MM.1S (cell line): Measurements from ENCODE around the gene RAB10.
"Not testable (repeated sequence)": the region's sequence is repeated elsewhere in the genome, so short reads cannot be mapped to it uniquely, and the experiment has no call there.

ENCODE experiments used
- DNase-seq: peaks from one replicate; pipeline ENCODE4 v3.0.0-alpha.2; 2015
- H2AFZ ChIP-seq: fragments of 300-600 bp; sonication (generic); 2 replicates; pipeline ENCODE4 v1.6.0; 2016; ENCODE audit warnings: antibody characterized with exemption, low read length
- H3F3A ChIP-seq: fragments of 300-600 bp; sonication (generic); 2 replicates; pipeline ENCODE4 v1.6.1; 2016; ENCODE audit warnings: mild to moderate bottlenecking, antibody characterized with exemption, low read length, moderate library complexity, mixed read lengths; ENCODE audit not compliant: insufficient read depth
- H3K27ac ChIP-seq: fragments of 300-600 bp; sonication (generic); 2 replicates; pipeline ENCODE4 v1.5.1; 2016; ENCODE audit warnings: mild to moderate bottlenecking, low read length
- H3K27me3 ChIP-seq: fragments of 300-600 bp; sonication (generic); replicated peaks from 2 replicates; pipeline ENCODE4 v1.6.0; 2016; ENCODE audit warnings: low read length; ENCODE audit not compliant: insufficient read depth
- H3K36me3 ChIP-seq: fragments of 300-600 bp; sonication (generic); replicated peaks from 2 replicates; pipeline ENCODE4 v1.6.1; 2016; ENCODE audit warnings: mild to moderate bottlenecking, low read length, mixed read lengths; ENCODE audit not compliant: insufficient read depth
- H3K4me1 ChIP-seq: fragments of 300-600 bp; sonication (generic); 2 replicates; pipeline ENCODE4 v1.6.1; 2016; ENCODE audit warnings: low read length, mixed read lengths
- H3K4me2 ChIP-seq: fragments of 300-600 bp; sonication (generic); 2 replicates; pipeline ENCODE4 v1.6.0; 2016; ENCODE audit warnings: low read depth, low read length
- H3K4me3 ChIP-seq: fragments of 300-600 bp; sonication (generic); 2 replicates; pipeline ENCODE4 v1.5.1; 2016; ENCODE audit warnings: low read length, mixed read lengths
- H3K79me2 ChIP-seq: fragments of 300-600 bp; sonication (generic); 2 replicates; pipeline ENCODE4 v1.6.1; 2016; ENCODE audit warnings: mixed run types, low read length, mixed read lengths
- H3K9ac ChIP-seq: fragments of 300-600 bp; sonication (generic); 2 replicates; pipeline ENCODE4 v1.6.1; 2016; ENCODE audit warnings: low read length, mixed read lengths
- H3K9me2 ChIP-seq: fragments of 300-600 bp; sonication (generic); replicated peaks from 2 replicates; pipeline ENCODE4 v1.6.1; 2016; ENCODE audit warnings: mild to moderate bottlenecking, low read length, mixed read lengths; ENCODE audit not compliant: insufficient read depth
- H3K9me3 ChIP-seq: fragments of 300-600 bp; sonication (generic); replicated peaks from 2 replicates; pipeline ENCODE4 v1.6.1; 2016; ENCODE audit warnings: mild to moderate bottlenecking, low read length, mixed read lengths; ENCODE audit not compliant: insufficient read depth
- H4K20me1 ChIP-seq: fragments of 300-600 bp; sonication (generic); 2 replicates; pipeline ENCODE4 v1.6.1; 2016; ENCODE audit warnings: mild to moderate bottlenecking, low read length, moderate library complexity, mixed read lengths; ENCODE audit not compliant: insufficient read depth
- EZH2 ChIP-seq: fragments of 300-600 bp; sonication (generic); optimal IDR thresholded peaks from 2 replicates; pipeline ENCODE3; 2017; ENCODE audit warnings: low read depth, mild to moderate bottlenecking, antibody characterized with exemption, low read length, mixed read lengths
- EZH2phosphoT487 ChIP-seq: fragments of 300-600 bp; sonication (generic); IDR thresholded peaks from 2 replicates; pipeline ENCODE4 v1.6.1; 2018; ENCODE audit warnings: antibody characterized with exemption, low read length
- TF ChIP-seq, protein P1 (sequence below): fragments of 300-600 bp; sonication (generic); IDR thresholded peaks from 2 replicates; pipeline ENCODE4 v1.5.1; 2016; ENCODE audit warnings: antibody characterized with exemption, low read length, mixed read lengths

The RAB10 gene

DNA sequence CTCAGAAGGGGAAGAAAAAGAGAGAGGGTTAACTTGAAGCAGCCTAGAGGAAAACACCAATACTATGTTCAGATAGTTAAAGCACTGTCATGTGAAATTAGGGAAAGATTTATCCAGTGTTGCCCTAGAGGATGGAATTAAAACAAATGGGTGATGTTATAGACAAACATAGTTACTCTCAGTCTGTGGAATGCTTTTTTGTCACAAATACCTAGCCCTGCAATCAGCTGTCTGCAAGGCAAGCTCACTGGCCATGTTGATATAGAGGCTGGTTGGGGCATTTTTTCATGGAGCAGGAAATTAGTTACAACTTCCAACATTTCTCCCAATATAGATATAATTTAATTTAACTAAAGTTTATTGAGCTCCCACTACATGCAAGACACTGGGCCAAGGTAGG lies 8.4 kb upstream of the RAB10 start:
- Histone ChIP-seq H4K20me1 (no peaks in the 10 kb centered on the region), H3K4me3 (no peak overlapping the region), H3F3A (no peaks in the 10 kb centered on the region), H3K4me2 (no peak overlapping the region), H3K9me3 (no peaks in the 10 kb centered on the region), H3K79me2 (no peaks in the 10 kb centered on the region), H3K27ac (no peak overlapping the region), H3K9ac (no peak overlapping the region), H3K36me3 (no peaks in the 10 kb centered on the region), H3K4me1 (0 out of 2 replicates have a peak, but pooled peaks cover 1% of the 10 kb centered on the region), H3K9me2 (no peaks in the 10 kb centered on the region), H2AFZ (no peak overlapping the region), H3K27me3 (no peaks in the 10 kb centered on the region)
- DNase-seq = no peak
- TF ChIP-seq EZH2 (no peak), EZH2phosphoT487 (no peak)
- TF ChIP-seq, protein P1, sequence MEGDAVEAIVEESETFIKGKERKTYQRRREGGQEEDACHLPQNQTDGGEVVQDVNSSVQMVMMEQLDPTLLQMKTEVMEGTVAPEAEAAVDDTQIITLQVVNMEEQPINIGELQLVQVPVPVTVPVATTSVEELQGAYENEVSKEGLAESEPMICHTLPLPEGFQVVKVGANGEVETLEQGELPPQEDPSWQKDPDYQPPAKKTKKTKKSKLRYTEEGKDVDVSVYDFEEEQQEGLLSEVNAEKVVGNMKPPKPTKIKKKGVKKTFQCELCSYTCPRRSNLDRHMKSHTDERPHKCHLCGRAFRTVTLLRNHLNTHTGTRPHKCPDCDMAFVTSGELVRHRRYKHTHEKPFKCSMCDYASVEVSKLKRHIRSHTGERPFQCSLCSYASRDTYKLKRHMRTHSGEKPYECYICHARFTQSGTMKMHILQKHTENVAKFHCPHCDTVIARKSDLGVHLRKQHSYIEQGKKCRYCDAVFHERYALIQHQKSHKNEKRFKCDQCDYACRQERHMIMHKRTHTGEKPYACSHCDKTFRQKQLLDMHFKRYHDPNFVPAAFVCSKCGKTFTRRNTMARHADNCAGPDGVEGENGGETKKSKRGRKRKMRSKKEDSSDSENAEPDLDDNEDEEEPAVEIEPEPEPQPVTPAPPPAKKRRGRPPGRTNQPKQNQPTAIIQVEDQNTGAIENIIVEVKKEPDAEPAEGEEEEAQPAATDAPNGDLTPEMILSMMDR = no peak

DNA sequence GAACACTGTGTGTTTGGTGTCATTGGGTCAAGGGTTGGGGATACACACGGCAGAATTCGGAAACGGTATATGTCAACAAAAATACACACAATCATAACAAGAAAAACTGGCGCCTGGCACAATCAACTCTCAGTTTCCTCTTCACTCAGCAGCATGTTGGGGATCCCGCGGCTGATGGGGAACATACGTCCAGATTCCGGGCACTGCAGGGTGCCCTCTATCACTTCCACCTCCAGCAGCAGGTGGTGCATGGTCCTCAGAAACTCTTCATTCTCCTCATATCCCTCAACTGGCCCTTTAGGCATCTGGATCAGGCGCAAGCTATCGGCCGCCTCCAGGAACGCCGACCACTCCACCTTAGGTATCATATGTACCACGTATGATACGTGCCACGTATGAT lies 5.8 kb upstream of the RAB10 start:
- H2AFZ ChIP-seq, H3K27me3 ChIP-seq, H3K4me3 ChIP-seq, H3K9me2 ChIP-seq, H3K79me2 ChIP-seq, H3K36me3 ChIP-seq, H4K20me1 ChIP-seq, H3K9me3 ChIP-seq, DNase-seq, H3K4me1 ChIP-seq, H3K9ac ChIP-seq, H3K4me2 ChIP-seq, H3K27ac ChIP-seq, H3F3A ChIP-seq: not testable (repeated sequence)

DNA sequence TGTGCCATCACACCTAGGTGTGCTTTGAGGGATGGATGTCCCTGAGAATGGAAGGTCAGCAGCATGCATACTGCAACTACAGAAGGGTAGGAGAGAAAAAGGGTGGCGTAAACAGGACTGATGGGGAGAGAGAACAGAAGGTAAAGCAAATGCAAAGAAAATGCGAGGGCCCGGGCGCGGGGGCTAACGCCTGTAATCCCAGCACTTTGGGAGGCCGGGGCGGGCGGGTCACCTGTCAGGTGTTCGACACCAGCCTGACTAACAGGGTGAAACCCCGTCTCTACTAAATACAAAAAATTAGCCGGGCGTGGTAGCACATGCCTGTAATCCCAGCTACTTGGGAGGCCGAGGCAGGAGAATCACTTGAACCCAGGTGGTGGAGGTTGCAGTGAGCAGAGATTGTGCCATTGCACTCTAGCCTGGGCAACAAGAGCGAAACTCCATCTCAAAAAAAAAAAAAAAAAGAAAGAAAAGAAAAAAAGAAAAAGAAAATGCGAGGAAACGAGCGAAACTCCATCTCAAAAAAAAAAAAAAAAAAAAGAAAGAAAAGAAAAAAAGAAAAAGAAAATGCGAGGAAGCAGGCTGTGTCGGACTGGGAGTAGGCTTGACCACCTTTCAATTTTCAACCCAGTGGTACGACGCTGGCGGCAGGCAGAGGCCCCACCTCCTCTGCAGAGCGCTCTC lies 1.2 kb upstream of the RAB10 start:
- peak overlapping the region; percentile 100 for H3K4me2 ChIP-seq
- DNase-seq = peak; percentile 81
- not testable (repeated sequence) for H3K4me1 ChIP-seq, H3K9me2 ChIP-seq, H3K27me3 ChIP-seq, H3K9me3 ChIP-seq, H3K36me3 ChIP-seq, H3F3A ChIP-seq, H4K20me1 ChIP-seq
- H2AFZ ChIP-seq = peak overlapping the region; percentile 97
- H3K4me3 ChIP-seq = peak overlapping the region; percentile 91
- H3K27ac ChIP-seq = peak overlapping the region; percentile 94
- H3K79me2 ChIP-seq = peaks cover 38% of the 10 kb centered on the region
- H3K9ac ChIP-seq = peak overlapping the region; percentile 87

DNA sequence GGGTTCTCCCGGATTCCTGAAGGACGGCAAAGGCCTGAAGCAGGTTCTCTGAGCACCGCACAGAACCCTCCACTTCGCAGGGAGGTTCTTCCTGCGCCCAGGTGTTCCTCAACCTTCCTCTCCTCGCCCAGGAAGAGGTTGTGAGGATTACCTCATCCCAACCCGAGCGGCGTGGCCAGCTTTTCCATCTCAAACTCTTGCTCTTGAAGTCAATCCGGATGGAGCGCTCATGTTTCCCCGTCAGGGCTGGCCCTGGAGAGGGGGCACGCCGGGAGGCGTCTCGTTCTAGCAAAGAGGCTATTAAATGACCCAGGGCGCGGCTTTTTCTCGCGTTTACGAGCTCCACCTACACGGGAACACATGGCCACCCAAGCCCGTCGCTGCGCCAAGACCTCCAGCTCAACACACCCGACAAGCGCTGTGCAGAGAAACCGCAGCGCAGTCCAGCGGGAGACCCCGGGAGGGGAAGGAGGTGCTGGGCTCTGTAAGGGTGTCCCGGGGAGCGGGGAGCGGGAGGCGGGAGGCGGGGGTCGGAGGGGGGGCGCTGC lies 540 bp upstream of the RAB10 start:
- Histone ChIP-seq H3K9me3 (no peaks in the 10 kb centered on the region), H3K79me2 (peaks cover 44% of the 10 kb centered on the region), H3F3A (peaks cover 6% of the 10 kb centered on the region), H3K27me3 (no peaks in the 10 kb centered on the region), H3K4me1 (peaks cover 5% of the 10 kb centered on the region; the same call in 1 of the 2 replicates), H3K4me3 (peak overlapping the region; percentile 91), H3K9ac (peak overlapping the region; percentile 87), H3K9me2 (no peaks in the 10 kb centered on the region), H4K20me1 (peaks cover 9% of the 10 kb centered on the region; the same call in 1 of the 2 replicates), H3K4me2 (peak overlapping the region; percentile 100), H2AFZ (peak overlapping the region; percentile 97), H3K27ac (peak overlapping the region; percentile 94), H3K36me3 (no peaks in the 10 kb centered on the region)
- TF ChIP-seq EZH2phosphoT487 (no peak), EZH2 (no peak)
- TF ChIP-seq, protein P1 = no peak
- no peak for DNase-seq
